HepG2 (cell line): Measurements from ENCODE around the gene NDUFS7. TPM values are rescaled to one million over a fixed set of nuclear protein-coding genes. Genes with fewer than 3 reads are reported as not detected.

ENCODE experiments used
- FOXK1 ChIP-seq: sonication (generic); formaldehyde crosslinking; IDR thresholded peaks from 2 replicates; pipeline ENCODE4 v1.4.0; 2020; ENCODE audit warnings: low read depth, missing genetic modification reagents, borderline replicate concordance
- PRMT3 ChIP-seq: sonication (generic); formaldehyde crosslinking; IDR thresholded peaks from 2 replicates; pipeline ENCODE4 v1.8.1; 2022; ENCODE audit warnings: low read depth, mild to moderate bottlenecking, moderate library complexity, missing genetic modification reagents, borderline replicate concordance
- polyA plus RNA-seq, 8 experiments: library from polyadenylated mRNA; depleted of rRNA in 3 of 8; stranded (reverse) in 7 of 8; unstranded in 1 of 8; fragments of >200 nt; fragmentation: Illumina TruSeq in 4 of 8; extraction: Trizol in 4 of 8; gene quantifications; 2 replicates each; pipeline versions ENCODE4 v1.2.1 to v1.2.3, GENCODE V29; 2011 to 2016; ENCODE audit warnings: low read depth in 4 of 8, missing spikeins in 1 of 8, mixed read lengths in 1 of 8; ENCODE audit not compliant: insufficient read depth in 1 of 8
- total RNA-seq, 5 experiments: library from RNA; depleted of rRNA; stranded (reverse); fragments of >200 nt; fragmentation: Illumina TruSeq; extraction: Trizol; gene quantifications; 2 replicates each; pipeline ENCODE4 v1.2.3, GENCODE V29; 2016; ENCODE audit warnings: low read depth in 1 of 5
- TF ChIP-seq, protein P1 (sequence below): sonication (generic); formaldehyde crosslinking; IDR thresholded peaks from 2 replicates; pipeline ENCODE4 v1.4.0; 2020; ENCODE audit warnings: mild to moderate bottlenecking, missing genetic modification reagents, borderline replicate concordance
- TF ChIP-seq, protein P2 (sequence below), 2 experiments: sonication (generic) in 1 of 2; formaldehyde crosslinking in 1 of 2; IDR thresholded peaks; 2 replicates each; pipeline versions ENCODE4 v1.4.0 to v1.6.1; 2016 to 2020; ENCODE audit warnings: borderline replicate concordance in 1 of 2, low read depth in 1 of 2, mild to moderate bottlenecking in 1 of 2, missing genetic modification reagents in 1 of 2
- TF ChIP-seq, protein P3 (sequence below): sonication (generic); formaldehyde crosslinking; IDR thresholded peaks from 2 replicates; pipeline ENCODE4 v1.4.0; 2020; ENCODE audit warnings: mild to moderate bottlenecking, missing genetic modification reagents
- TF ChIP-seq, protein P4 (sequence below), 2 experiments: sonication (generic) in 1 of 2; formaldehyde crosslinking in 1 of 2; IDR thresholded peaks; 2 replicates each; pipeline versions ENCODE4 v1.6.1 to v1.9.0; 2014 to 2022; ENCODE audit warnings: antibody characterized with exemption in 1 of 2, borderline replicate concordance in 1 of 2, inconsistent platforms in 1 of 2, low read depth in 1 of 2, missing genetic modification reagents in 1 of 2

The NDUFS7 gene
- total and polyA plus RNA-seq, 2 of the 13 experiments (the other 11 are each of a cell fraction or from before 2014, with no cell fraction given), result 34.3 to 66.9 TPM

DNA sequence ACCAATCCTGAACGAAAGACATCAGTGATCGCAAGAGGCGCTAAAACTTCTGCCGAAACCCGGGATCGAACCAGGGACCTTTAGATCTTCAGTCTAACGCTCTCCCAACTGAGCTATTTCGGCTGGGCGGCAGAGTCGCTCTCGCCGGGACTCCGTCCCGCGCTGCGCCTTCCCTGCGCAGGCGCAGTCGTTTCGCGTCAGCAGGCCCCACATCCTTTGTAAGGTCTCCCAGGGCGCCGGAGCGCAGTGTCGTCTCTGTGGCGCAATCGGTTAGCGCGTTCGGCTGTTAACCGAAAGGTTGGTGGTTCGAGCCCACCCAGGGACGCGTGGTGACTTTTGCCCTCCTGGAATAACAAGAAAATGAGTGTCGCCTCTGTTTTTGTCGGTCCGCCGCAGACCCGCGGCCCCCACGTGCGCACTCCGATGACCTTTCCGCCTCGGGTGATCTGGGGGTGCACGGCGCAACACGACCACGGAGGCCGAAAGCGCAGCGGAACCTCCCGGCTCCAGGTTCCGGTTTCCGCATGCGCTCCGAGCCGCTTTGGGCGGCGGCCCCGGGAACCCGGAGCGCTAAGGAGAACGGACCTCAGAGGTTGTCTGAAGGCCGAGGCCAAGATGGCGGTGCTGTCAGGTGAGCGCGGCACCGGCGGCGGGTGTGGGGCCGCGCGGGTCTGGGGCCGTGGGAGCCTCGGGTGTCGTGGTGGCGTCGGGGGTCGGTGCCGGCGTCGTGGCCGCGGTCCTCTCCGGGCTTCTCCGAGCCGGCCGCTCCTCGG lies at the start of gene NDUFS7 (continued):
- TF ChIP-seq, protein P1, sequence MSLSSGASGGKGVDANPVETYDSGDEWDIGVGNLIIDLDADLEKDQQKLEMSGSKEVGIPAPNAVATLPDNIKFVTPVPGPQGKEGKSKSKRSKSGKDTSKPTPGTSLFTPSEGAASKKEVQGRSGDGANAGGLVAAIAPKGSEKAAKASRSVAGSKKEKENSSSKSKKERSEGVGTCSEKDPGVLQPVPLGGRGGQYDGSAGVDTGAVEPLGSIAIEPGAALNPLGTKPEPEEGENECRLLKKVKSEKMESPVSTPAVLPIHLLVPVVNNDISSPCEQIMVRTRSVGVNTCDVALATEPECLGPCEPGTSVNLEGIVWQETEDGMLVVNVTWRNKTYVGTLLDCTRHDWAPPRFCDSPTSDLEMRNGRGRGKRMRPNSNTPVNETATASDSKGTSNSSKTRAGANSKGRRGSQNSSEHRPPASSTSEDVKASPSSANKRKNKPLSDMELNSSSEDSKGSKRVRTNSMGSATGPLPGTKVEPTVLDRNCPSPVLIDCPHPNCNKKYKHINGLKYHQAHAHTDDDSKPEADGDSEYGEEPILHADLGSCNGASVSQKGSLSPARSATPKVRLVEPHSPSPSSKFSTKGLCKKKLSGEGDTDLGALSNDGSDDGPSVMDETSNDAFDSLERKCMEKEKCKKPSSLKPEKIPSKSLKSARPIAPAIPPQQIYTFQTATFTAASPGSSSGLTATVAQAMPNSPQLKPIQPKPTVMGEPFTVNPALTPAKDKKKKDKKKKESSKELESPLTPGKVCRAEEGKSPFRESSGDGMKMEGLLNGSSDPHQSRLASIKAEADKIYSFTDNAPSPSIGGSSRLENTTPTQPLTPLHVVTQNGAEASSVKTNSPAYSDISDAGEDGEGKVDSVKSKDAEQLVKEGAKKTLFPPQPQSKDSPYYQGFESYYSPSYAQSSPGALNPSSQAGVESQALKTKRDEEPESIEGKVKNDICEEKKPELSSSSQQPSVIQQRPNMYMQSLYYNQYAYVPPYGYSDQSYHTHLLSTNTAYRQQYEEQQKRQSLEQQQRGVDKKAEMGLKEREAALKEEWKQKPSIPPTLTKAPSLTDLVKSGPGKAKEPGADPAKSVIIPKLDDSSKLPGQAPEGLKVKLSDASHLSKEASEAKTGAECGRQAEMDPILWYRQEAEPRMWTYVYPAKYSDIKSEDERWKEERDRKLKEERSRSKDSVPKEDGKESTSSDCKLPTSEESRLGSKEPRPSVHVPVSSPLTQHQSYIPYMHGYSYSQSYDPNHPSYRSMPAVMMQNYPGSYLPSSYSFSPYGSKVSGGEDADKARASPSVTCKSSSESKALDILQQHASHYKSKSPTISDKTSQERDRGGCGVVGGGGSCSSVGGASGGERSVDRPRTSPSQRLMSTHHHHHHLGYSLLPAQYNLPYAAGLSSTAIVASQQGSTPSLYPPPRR (CRISPR knock-in tag), result peak; percentile 85
- TF ChIP-seq, protein P2, sequence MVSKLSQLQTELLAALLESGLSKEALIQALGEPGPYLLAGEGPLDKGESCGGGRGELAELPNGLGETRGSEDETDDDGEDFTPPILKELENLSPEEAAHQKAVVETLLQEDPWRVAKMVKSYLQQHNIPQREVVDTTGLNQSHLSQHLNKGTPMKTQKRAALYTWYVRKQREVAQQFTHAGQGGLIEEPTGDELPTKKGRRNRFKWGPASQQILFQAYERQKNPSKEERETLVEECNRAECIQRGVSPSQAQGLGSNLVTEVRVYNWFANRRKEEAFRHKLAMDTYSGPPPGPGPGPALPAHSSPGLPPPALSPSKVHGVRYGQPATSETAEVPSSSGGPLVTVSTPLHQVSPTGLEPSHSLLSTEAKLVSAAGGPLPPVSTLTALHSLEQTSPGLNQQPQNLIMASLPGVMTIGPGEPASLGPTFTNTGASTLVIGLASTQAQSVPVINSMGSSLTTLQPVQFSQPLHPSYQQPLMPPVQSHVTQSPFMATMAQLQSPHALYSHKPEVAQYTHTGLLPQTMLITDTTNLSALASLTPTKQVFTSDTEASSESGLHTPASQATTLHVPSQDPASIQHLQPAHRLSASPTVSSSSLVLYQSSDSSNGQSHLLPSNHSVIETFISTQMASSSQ (IDR thresholded peaks at IDR 0.05; ENCODE audit: low read depth), result 0 out of 2 replicates have a peak, but pooled peaks have one; percentile 48
- TF ChIP-seq, protein P2 (CRISPR knock-in tag; IDR thresholded peaks at IDR 0.05; ENCODE audit: borderline replicate concordance), result peak; percentile 89
- TF ChIP-seq, protein P3, sequence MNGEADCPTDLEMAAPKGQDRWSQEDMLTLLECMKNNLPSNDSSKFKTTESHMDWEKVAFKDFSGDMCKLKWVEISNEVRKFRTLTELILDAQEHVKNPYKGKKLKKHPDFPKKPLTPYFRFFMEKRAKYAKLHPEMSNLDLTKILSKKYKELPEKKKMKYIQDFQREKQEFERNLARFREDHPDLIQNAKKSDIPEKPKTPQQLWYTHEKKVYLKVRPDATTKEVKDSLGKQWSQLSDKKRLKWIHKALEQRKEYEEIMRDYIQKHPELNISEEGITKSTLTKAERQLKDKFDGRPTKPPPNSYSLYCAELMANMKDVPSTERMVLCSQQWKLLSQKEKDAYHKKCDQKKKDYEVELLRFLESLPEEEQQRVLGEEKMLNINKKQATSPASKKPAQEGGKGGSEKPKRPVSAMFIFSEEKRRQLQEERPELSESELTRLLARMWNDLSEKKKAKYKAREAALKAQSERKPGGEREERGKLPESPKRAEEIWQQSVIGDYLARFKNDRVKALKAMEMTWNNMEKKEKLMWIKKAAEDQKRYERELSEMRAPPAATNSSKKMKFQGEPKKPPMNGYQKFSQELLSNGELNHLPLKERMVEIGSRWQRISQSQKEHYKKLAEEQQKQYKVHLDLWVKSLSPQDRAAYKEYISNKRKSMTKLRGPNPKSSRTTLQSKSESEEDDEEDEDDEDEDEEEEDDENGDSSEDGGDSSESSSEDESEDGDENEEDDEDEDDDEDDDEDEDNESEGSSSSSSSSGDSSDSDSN (CRISPR knock-in tag), result peak; percentile 94
- TF ChIP-seq, protein P4, sequence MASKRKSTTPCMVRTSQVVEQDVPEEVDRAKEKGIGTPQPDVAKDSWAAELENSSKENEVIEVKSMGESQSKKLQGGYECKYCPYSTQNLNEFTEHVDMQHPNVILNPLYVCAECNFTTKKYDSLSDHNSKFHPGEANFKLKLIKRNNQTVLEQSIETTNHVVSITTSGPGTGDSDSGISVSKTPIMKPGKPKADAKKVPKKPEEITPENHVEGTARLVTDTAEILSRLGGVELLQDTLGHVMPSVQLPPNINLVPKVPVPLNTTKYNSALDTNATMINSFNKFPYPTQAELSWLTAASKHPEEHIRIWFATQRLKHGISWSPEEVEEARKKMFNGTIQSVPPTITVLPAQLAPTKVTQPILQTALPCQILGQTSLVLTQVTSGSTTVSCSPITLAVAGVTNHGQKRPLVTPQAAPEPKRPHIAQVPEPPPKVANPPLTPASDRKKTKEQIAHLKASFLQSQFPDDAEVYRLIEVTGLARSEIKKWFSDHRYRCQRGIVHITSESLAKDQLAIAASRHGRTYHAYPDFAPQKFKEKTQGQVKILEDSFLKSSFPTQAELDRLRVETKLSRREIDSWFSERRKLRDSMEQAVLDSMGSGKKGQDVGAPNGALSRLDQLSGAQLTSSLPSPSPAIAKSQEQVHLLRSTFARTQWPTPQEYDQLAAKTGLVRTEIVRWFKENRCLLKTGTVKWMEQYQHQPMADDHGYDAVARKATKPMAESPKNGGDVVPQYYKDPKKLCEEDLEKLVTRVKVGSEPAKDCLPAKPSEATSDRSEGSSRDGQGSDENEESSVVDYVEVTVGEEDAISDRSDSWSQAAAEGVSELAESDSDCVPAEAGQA (IDR thresholded peaks at IDR 0.05; ENCODE audit: low read depth), result peak; percentile 95
- TF ChIP-seq, protein P4 (CRISPR knock-in tag; IDR thresholded peaks at IDR 0.05; ENCODE audit: borderline replicate concordance), result peak; percentile 90; the same call in 1 of the 2 replicates
- TF ChIP-seq FOXK1 (CRISPR knock-in tag), result peak; percentile 87
- TF ChIP-seq PRMT3 (CRISPR knock-in tag), result 0 out of 2 replicates have a peak, but pooled peaks have one; percentile 21
